LNCAP (cell line): ENCODE data around the gene C2orf81.

ENCODE experiments used
- TF ChIP-seq, protein P1 (sequence below): fragments of 450-650 bp; IDR thresholded peaks from 2 replicates; pipeline ENCODE4 v1.5.1; 2017; ENCODE audit warnings: mild to moderate bottlenecking

C2orf81 gene

DNA sequence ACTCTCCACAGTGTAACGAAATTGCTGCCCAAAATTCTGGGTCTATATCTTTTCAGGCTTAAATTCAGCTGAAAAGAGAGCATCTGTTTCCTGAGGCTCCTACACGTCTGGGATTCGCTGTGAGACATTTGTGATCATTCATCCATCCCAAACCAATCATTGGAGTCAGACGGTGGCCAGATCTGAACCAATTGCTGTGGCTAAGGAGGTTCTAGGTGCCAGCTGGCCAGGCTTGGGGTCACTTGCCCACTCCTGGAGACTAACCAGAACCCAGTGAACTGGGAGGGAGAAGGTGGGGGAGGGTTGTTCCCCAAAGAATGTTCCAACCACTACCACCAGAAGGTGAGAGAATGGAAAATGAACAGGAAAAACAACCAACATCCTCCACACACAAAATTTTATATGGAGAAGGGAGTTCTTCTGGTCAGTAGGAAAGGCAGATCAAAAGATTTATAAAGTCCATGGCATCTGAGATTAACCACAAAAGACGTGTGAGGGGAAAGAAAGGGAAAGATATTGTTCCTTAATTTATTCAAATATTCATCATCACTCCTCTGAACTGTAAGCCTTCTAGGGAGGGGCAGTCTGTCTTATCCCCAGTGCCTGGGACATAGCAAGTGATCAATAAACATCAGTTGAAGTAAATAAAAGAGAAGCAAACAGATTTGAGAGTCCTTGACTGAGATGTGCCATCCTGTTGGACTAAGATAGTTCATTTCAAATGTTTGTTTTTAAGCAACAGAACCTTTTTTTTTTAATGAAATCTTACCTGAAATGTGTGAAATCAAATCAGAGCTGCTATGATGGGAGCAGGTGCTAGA is 23.3 kb upstream of the C2orf81 start:
- TF ChIP-seq, protein P1, sequence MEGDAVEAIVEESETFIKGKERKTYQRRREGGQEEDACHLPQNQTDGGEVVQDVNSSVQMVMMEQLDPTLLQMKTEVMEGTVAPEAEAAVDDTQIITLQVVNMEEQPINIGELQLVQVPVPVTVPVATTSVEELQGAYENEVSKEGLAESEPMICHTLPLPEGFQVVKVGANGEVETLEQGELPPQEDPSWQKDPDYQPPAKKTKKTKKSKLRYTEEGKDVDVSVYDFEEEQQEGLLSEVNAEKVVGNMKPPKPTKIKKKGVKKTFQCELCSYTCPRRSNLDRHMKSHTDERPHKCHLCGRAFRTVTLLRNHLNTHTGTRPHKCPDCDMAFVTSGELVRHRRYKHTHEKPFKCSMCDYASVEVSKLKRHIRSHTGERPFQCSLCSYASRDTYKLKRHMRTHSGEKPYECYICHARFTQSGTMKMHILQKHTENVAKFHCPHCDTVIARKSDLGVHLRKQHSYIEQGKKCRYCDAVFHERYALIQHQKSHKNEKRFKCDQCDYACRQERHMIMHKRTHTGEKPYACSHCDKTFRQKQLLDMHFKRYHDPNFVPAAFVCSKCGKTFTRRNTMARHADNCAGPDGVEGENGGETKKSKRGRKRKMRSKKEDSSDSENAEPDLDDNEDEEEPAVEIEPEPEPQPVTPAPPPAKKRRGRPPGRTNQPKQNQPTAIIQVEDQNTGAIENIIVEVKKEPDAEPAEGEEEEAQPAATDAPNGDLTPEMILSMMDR = no peak

DNA sequence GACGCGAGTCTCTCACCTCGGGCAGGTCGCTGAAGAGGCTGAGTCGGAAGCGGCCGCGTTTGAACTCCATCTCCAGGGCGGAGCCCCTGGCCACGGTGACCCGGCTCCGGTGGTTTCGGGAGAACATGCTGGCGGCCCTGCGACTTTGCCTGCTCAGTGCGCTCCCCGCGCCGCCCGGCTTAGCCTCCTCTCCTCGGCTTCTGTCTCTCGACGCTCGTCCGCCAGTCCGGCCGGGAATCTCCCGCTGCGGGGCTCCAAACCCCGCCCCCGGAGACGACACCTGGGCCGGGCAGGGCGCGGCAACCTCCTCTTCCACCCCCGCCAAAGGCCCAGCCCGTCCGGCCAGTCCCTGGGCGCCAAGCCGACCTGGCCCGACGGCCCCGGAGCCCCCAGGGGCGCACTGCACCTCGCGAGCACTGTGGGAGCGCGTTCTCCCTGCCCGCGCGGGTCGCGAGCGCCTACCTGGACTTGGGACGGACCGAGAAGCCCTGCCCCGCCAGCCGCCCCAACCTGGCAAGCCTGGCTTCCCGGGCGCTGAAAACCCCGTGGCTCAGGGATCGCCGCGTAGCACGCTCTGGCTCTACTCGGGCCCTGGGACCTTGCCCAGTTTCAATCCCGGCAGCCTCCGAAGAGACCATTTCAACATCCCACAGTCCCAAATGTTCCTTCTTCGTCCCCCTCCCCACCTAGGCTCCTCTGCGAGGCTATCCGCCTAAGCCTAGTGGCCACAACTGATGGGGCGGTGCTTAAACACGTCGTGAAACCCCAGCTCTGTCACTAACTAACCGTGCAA is 20.5 kb upstream of the C2orf81 start, which contains the start of gene RTKN:
Gene RTKN (minus strand): TSS at position 248 of the 793 bp plus-strand sequence. CDS start 121 bp downstream, at position 127.
- TF ChIP-seq, protein P1 = no peak

DNA sequence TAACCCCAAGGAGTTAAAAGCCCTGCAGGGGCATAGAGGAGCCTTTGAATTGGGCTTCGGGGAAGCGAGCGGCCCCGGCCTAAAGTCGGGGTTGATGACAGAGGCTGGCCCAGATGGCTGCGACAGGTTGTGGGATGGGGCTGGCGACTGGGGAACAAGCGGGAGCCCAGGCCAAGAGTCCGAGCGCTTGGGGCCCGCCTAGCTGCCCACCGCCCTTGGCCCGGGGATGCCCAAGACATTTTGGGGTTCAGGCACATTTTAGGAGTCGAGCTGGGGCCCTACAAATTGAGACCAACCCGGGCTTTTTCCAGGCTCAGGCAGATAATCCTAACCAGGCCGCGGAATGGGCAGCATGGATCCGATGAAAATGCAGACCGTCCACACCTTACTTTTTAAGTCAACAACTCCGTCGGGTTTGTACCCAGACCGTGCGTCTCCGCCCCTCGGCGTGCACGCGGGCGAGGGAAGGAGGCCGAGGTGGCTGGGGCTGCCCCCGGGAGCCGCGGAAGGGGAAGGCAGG is 19.8 kb upstream of the C2orf81 start:
- TF ChIP-seq, protein P1 = no peak

DNA sequence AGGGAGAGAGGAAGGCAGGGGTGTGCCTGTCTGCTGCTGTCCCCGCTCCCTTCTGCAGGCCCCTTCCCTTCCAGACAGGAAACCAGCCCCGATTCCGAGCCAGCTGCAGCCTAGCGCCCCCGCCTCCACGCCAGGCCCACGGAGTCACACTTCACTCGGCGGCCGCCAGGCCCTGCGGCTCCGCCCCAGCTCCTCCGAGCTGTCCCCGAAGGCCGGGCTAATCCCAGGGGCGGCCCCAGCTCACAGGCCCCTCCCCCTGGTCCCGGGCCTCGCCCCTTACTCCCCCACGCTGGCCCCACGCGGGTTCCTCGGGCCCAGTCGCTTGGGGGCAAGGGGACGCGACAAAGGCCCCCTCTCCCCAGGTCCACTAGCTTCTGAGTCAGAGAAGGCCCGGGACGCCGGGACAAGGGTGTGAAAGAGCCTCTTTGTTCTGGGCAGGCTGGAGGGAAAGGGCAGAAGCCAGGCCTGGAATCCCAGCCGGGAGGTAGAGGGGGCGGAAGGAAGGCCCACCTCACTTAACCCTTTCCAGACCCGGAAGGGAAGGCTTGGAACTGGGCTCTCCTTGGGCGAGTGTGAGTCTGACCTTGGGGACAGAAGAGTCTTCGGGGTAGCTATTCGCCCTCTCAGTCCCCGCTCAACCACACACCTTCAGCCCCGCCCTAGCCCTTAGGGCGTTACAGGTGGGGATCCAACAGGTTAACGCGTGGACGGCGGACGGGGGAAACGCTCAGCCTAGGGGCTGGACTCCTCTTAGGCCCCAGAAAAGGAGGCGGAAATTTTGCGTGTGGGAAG is 19.2 kb upstream of the C2orf81 start:
- TF ChIP-seq, protein P1 = no peak

DNA sequence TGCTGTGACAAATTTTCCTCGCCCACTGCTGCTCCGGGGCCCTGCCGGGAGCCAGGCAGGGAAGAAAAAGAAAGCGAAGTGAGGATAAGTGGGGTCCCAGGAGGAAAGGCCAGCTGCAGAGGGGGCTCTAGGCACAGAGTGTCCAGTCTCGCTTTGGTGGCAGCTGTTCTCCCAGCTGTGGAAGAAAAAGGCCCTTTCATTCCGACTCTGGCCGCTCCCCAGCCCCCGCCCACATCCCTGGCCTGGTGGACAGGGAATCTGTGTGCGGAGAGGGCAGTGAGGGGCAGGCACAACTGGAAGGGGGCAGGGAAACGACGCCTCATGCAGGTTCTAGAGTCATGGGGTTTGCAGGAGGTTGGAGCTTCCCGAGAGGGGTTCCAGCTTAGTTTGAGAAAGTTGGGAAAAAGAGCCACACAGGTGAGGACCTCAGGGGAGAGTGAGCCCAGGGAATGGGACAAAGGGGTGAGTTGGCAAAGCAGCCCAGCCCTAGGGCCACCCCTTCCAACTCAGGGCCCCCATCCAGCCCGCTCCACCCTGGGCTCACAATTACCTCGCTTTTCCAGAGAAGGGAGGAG is 18.5 kb upstream of the C2orf81 start:
- TF ChIP-seq, protein P1 = no peak

DNA sequence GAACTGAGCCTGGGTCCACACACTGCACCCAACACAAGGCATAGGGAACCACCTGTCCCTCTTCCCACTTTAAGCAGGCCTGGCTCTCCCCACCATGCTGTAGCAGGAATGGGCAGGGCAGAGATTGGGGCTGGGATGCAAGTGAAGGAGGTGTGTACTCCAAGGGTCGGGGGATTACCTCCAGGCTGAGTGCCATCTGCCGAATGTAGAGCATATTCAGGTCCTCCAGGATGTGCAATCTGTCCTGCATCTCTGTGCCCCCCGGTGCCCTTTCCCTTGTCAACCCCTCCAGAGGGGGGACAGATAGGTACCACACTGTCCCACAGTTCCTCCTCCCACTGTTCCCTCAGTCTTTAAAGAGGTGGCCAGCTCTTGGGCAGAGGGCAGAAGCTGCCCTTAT is 18.0 kb upstream of the C2orf81 start:
- TF ChIP-seq, protein P1 = no peak

DNA sequence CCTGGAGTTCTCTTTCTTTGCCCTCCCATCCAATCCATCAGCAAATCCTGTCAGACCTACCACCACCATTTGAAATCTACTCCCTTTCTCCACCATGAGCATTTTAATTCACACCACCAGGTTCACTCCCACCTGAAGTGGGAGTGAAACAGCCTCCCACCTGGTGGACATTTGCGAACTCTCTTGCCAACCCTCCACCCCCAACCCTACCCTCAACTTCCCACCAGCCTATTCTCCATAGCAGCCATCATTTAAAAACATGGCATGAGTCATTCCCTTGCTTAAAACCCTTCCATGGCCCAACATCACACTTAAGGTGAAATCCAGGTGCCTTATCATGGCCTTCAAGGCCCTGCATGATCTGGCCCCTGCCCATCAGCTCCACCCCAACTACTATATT is 16.8 kb upstream of the C2orf81 start:
- TF ChIP-seq, protein P1 = no peak
